Activated T-helper 1 cell treated with anti-CD3 and anti-CD28 coated beads, Interleukin-2, amount 50 U/mL, for 16 hours (primary cell): Measurements from ENCODE around the gene COL8A2.
A peak's percentile ranks its signal among the peaks of the same experiment; 100 is the strongest.

Experiments used
- DNase-seq, 2 donors: peaks; one replicate each; pipeline ENCODE4 v3.0.0-alpha.2; 2020; ENCODE audit warnings: low read depth in 1 of 2, low spot score in 1 of 2

COL8A2 gene

DNA sequence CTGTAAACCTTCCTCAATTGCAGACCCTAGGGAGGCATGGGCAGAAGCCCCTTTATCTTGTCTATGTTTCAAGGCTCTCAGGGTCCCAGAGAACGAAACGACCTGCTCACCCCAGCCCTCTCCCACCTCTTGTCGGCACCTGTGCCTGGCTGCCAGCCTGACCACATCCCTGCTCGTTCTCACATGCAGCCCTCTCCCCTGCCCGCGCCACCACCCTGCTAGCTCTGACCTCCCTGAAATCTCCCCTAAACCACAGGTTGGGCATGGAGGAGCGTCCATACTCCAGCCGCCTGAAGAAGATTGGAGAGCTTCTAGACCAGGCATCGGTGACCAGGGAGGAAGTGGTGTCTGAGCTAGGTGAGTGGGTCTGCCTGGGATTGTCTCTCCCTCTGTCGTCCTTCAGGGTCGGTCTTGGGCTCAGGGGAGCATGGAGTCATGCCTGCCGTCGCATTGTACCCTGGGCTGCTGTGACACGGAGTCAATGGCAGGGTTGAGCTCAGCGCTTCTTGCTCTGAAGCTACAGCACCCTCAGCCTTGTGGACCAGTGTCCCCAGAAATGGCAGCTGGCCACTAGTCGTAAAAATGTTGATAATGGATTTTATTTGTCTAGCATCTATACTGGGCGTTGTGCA lies 32.7 kb downstream of the COL8A2 start:
- DNase-seq, result no peak

DNA sequence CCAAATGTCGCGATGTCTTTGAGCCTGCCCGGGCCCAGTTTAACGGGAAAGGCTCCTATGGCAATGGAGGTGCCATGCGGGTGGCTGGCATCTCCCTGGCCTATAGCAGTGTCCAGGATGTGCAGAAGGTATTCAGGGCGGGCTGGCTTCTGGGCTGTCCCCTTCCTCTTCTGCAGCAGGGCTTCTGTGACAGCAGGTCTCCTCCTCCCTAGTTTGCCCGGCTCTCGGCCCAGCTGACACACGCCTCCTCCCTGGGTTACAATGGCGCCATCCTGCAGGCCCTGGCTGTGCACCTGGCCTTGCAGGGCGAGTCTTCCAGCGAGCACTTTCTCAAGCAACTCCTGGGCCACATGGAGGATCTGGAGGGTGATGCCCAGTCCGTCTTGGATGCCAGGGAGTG lies 33.3 kb downstream of the COL8A2 start:
- no peak for DNase-seq

DNA sequence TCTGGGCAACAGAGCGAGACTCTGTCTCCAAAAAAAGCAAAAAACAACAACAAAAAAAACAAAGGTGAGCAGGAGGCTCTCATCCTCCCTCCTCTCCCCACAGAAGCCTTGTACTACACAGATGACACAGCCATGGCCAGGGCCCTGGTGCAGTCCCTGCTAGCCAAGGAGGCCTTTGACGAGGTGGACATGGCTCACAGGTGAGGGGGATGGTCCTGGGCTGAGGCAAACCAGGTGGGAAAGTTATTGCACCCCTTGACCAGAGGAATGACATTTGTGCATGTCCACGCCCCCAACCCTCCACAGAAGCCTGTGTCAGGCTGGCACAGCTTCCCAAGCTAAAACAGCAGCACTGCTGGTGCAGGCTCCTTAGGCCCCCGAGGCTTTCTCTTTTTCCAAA lies 33.9 kb downstream of the COL8A2 start:
- no peak for DNase-seq

DNA sequence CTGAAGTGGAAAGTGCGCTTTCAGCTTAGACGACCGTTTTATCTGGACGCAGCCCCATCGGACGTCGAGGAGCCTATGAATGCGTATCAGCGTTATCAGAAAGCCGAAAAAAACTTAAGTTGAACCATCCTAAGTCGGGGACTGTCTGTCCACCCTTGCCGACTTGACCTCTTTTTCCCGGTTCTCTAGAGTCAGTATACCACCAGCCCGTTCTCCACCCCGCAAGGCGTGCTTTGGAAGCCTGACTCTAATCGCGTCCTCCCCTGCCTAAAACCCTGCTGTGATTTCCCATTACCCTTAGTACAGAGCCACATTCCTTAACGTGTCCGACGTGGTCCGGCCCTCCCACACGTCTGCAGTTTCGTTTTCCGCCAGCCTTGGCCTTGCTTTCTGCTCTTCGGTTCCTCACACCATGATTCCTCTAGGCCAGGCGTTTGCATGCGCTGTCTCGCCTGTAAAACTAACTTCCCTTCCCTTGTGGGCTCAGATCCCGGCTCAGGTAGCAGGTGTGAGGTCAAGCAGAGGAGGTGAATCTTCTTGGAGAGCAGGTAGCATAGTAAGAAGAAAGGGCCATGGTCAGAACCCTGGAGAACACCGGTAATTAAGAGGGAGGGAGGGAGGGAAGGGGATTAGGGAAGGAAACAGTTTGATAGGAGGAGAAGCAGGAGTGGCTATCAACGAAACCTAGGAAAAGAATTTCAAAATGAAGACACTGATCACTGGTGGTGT lies 35.5 kb downstream of the COL8A2 start:
- DNase-seq, result no peak

DNA sequence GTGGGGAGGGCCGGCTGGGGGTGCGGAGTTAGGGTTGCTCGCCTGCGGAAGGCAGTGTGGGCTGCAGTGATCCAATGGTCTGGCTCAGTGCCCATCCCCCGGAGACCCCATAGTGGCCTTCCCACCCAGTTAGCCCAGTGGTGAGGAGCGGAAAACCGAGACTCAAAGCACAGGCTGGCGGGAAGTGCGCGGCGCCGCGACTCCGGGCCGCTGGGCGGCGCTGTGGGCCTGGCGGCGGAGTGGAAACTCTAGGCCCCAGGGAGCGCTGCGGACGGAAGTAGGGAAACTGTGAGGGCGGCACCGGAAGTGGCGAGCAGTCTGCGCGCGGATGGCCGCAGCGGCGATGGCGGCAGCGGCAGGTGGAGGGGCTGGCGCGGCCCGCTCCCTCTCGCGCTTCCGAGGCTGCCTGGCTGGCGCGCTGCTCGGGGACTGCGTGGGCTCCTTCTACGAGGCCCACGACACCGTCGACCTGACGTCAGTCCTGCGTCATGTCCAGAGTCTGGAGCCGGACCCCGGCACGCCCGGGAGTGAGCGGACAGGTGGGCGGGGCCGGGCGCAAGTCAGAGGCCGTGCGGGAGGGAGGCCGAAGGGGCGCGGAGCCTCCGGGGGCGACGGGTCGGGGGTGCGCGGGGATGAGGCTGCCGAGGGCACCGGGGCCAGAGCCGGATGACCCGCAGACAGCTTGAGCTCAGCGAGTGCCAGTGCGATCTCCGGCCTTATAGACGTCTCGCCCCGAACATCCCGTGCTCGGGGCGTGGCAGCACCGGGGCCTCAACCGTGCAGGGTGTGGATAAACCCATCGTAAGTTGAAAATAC lies 36.2 kb downstream of the COL8A2 start, which contains the start of gene ADPRS:
TSS of gene ADPRS (plus strand) at position 316 of the 816 bp plus-strand sequence. CDS start at position 329, 13 bp downstream.
- peak; percentile 82 to 84 for DNase-seq

DNA sequence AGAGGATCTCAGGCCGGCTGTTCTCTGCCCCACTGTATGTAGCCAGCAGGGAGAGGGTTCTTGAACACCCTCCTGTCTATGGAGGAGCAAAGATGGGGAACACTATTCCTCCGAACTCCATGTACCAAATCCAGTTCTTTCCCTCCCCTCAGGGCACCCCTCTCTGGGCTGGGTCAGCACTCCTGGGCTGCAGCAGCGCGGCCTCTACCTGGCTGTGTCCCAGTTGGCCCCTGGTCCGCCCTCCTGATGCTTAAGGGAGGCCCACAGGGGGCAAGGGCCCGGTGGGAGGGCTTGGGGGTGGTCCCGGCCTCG lies 36.8 kb downstream of the COL8A2 start:
- no peak for DNase-seq

DNA sequence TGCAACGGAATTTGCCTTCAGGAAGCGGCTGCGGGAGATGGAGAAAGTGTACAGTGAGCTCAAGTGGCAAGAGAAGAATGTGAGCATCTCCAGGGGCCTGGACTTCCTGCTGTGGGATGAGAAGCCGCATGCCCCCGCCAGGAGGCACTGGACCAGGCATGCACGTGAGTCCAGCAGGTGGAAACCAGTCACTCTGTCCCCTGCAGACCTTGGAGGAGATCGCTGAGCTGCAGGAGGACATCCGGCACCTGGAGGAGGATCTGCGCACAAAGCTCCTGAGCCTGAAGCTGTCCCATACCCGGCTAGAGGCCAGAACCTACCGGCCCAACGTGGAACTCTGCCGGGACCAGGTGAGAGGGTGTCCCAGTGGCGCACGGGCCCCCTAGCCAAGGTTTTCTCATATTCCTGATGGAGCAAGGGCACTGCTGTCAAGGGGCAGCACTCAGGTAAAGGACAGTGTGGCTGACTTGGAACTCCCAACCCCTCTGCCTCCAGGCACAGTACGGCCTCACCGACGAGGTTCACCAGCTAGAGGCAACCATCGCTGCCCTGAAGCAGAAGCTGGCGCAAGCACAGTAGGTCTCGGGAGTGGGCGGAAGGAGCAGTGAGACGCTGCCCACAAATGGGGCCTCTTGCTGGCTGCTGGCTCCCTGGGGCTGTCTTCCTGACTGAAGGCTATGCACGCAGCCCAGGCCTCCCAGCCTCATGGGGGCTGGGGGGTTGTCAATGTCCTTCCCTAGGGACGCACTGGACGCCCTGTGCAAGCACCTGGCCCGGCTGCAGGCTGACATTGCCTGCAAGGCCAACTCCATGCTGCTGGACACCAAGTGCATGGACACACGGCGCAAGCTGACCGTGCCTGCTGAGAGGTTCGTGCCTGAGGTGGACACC lies 37.5 kb downstream of the COL8A2 start:
- DNase-seq, result no peak

DNA sequence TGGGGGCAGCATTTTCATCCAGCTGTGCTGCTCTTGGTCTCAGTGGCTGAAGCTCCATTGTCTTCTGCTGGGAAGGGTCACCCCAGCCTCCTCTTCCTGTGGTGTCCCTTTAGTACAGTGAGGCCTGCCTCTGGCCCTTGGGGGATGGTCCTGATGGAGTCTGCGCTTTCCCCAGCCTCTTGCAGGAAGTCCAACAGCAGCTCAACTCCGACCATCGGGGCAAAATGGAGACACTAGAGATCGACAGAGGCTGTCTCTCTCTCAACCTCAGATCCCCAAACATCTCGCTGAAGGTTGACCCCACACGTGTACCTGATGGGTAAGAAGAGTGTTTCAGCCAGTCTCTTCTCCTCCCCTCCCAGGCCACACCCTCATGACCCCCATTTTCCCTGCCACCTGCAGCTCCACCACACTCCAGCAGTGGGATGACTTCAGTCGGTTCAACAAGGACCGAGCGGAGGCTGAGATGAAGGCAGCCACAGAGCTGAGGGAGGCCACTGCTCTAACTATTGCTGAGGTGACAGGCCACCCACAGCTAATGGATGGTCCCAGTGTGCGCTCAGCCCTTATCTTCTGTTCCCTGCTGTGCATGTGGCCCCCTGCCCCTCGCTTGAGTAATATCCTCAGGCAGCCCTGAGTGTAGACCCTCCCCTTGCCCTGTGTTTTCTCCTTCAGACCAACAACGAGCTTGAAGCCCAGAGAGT lies 38.3 kb downstream of the COL8A2 start:
- no peak for DNase-seq

DNA sequence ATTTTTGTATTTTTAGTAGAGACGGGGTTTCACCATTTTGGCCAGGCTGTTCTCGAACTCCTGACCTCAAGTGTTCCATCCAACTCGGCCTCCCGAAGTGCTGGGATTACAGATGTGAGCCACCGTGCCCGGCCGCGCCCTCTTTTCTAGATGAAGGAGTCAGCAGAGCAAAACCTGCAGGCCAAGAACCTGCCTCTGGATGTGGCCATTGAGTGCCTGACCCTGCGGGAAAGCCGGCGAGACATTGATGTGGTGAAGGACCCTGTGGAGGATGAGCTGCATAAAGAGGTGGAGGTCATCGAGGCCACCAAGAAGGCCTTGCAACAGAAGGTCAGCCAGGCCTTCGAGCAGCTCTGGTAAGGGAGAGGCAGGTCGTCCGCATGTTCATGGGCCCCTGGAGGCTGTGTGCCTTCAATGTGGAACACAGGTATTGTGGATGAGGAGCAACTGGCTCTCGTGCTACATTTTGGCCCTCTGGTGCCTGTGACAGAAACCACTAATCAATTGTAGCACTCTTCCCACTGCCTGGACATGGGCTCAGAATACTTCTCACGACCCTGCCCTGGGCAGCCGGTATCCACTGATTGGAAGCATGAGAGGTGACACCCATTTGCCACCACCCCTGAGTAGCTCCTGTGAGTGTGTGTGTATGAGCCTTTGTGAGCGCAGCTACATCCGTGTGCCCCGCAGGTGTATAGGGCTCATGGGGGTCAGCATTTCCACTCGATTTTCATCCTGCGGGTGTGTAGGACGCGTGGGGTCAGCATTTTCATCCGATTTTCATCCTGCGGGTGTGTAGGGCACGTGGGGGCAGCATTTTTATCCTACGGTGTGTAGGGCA lies 39.1 kb downstream of the COL8A2 start:
- no peak for DNase-seq

DNA sequence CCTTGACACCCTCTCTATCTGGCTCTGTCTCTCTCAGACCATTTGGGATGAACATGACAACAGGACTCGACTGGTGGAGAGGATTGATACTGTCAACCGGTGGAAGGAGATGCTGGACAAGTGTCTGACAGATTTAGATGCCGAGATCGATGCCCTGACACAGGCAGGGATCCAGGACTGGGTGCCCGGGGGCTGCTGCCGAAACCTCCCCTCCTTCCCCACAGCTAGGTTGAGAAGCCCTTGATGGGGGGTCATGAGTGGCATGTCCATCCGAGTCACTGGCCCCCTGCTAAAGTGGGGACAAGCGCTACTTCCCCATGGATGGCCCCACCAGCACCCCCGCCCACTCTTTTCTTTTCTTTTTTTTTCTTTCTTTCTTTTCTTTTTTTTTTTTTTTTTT lies 39.9 kb downstream of the COL8A2 start:
- no peak for DNase-seq

DNA sequence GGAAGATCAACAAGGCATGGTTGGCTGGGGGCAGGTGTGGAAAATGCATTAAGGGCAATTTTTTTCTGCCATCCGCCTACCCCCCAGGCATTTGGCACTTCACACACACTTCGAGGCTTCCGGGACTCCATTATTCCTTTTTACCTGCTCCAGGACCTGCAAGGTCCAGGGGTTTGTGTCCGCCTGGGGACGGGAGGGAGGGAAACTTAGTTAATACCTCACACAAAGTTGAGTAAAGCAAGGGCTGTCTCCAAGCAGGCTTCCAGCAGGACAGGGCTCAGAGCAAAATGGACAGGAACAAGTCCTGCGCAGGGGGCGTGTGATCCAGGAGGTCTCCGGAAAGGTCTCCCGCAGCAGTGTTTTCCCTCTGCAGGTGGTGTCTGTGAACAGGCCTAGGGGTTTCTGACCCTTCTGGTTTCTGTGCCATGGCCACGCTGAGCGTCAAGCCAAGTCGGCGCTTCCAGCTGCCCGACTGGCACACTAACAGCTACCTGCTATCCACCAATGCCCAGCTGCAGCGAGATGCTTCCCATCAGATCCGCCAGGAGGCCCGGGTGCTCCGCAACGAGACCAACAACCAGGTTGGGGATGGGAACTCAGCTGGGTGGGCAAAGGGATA lies 40.4 kb downstream of the COL8A2 start:
- no peak for DNase-seq

DNA sequence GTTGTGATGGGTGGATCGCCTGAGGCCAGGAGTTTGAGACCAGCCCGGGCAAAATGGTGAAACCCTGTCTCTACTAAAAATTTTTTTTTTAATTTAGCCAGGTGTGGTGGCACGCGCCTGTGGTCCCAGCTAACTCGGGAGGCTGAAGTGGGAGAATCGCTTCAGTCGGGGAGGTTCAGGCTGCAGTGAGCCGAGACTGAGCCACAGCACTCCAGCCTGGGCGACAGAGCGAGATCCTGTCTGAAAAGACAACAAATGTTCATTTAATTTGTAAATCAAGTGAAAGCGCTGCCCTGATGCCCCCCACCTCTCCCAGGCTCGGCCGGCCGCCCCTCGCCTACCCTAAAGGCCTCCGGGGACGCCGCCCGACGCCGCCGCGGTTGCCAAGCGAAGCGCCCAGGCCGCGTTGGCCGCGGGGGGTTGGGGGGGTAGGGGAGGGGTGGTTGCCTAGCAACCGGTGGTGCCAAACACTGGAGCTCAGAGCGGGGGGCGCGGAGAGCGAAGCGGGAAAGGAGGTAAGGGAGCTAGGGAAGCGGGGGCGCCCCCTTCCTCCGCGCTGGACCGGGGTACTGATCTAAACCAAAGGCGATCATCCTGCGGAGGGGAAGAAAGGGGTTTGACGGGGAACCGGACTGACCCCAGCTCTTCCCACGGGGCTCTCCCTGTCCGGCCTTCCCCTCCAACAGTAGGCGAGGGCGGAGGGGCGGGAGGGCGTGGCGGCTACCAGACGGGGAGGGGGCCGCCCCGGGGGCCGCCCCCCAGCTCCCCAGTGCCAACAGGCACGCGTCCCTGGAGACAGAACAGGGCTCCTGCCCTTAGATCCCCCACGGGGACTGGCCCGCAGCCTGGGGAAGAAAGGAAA lies 41.2 kb downstream of the COL8A2 start, which contains the start of gene TEKT2:
TSS of gene TEKT2 (plus strand) at position 460 of the 862 bp plus-strand sequence. CDS start 828 bp downstream, outside the sequence.
- no peak for DNase-seq

DNA sequence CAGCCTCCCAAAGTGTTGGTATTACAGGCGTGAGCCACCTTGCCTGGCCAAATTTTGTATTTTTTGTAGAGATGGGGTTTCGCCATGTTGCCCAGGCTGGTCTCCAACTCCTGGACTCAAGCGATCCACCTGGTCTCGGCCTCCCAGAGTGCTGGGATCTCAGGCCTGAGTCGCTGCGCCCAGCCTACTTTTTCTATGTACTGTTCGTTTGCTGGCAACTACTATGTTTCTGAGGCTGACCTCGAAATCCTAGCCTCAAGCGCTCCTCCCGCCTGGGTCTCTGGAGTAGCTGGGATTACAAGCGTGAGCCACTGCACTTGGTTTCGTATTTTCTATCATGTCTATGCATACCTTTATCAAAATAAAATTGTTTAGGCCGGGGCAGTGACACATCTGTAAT lies 41.8 kb downstream of the COL8A2 start:
- DNase-seq, result no peak

DNA sequence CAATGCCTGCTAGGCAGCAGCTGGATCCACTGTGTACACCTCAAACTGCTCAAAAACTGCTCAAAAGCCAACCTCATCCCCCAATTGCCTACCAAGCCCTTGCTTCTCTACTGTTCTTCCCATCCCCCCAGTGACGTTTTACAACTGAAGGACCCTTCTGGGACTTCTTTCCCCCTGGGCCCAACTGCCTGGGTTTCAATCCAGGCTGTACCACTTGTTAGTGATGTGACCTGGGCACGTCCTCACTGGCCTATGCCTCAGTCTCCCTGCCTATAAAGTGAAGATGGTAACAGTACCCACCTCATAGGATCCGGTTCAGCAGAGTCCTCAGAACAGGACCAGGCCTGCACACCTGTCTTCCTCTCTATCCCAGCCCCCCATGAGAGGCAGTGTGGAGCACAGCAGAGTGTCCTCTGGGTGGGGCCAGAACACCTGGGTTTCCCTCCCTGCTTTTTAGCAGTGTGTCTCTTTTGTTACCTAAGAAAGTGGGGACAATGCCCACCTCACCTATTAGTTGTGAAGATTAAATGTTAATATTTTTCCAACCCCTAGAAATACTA lies 43.0 kb downstream of the COL8A2 start:
- DNase-seq, result no peak

DNA sequence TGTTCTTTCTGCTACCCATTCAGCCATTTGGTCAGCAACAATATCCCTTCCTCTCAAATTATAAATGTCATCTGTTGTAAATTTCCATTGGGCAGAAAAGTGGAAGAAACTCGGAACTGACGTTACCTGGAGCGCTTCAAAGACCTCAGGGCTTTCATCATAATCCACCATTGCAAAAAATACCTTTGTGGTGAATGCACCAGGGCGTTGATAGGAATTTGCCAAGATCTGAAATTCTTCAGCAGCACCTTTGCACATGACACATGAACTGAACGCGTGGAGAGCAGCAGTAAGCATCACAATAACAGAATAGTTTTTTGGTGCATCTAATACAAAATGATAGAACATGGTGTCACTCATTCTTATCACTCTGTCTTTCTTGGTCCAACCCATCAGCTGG lies 44.2 kb downstream of the COL8A2 start:
- no peak for DNase-seq

DNA sequence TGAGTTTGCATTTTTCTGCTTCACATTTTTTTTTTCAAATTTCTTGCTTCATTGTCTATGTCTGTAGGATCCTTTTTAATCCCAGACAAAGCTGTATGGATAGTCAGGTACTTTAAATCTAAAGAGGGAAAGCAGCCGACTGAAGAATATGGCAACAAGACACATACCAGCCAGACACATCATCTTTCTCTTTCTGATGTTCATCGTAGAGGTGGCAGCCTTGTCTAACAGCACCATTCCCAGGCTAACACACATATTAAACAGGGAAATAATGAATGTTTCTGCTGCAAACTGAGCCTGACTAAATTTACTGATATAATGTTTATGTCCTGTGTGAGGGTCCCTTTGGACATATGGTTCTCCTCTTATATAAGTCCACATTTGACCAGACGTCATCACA lies 44.8 kb downstream of the COL8A2 start:
- no peak for DNase-seq

DNA sequence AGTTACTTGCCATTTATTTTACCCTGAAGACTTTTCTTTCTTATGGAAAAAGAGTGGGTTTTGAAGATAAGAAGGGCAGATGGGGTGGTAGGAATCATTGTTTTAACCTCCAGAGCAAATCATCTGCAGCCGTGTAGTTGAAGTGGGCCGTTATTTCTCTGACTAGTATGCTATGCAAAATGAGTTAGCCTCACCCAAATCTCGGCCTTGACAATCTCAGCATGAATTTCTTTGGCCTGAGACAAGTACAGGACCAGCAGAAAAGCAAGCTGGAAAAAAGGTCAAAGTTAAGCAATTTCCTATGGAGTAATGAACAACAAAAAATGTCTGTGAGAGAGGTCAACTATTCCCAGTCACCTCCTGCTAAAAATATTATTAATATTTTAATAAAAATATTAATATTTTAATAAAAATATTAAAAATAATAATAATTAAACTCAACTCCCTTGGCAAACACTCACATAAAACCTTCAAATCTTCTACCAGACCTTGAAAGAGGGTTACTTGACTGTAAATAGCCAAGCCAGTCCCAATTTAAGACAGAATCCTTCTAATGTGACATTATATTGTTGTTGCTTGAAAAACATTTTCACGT lies 47.9 kb downstream of the COL8A2 start:
- no peak for DNase-seq
